ENCODE results near the gene GJB5.

GRCh38 chr1:34759503-34760357 is 4.9 kb downstream of the GJB5 start, which contains the start of gene GJB4:
- TF ChIP-seq RAD21 (conservative IDR thresholded peaks at IDR 0.05): no peak
- TF ChIP-seq CTCF (IDR thresholded peaks at IDR 0.05; ENCODE audit: poor library complexity, severe bottlenecking): no peak
- TF ChIP-seq EZH2 (IDR thresholded peaks at IDR 0.05; ENCODE audit: borderline replicate concordance, insufficient read depth, low read length, poor library complexity, severe bottlenecking): no peak
- TF ChIP-seq REST (IDR thresholded peaks at IDR 0.05; ENCODE audit: borderline replicate concordance): no peak
- TF ChIP-seq EP300 (conservative IDR thresholded peaks at IDR 0.05; ENCODE audit: poor library complexity, severe bottlenecking): no peak
- no peak for TF ChIP-seq POLR2AphosphoS5 (IDR thresholded peaks at IDR 0.05)
- TF ChIP-seq SMC3 (conservative IDR thresholded peaks at IDR 0.05; ENCODE audit: poor library complexity): no peak
- no peak for TF ChIP-seq TAF1 (IDR thresholded peaks at IDR 0.05; ENCODE audit: low read depth)
- no peak for TF ChIP-seq MXI1 (conservative IDR thresholded peaks at IDR 0.05; ENCODE audit: poor library complexity, severe bottlenecking)

Measured in neural cell (in vitro differentiated cells).